ENCODE data around the gene DAND5. TPM values are rescaled to one million over a fixed set of nuclear protein-coding genes. Genes with fewer than 3 reads are reported as not detected.
A peak's percentile ranks its signal among the peaks of the same experiment; 100 is the strongest.

The DAND5 gene
- total RNA-seq, 1 donor from 2014 or later, result not detected

- TF ChIP-seq CTCF (IDR thresholded peaks at IDR 0.05), result no peak
- intact Hi-C loops (cut with DNase I), result loop anchor here (5.0 kb wide), 1 partner anchor 154 kb away; the partner anchor contains the start of gene JUNB
- H3K4me3 ChIP-seq, result peak overlapping the region; percentile 97 to 100
- H3K27ac ChIP-seq, result peak overlapping the region; percentile 96 to 99
- peaks cover 66 to 72% of the 10 kb centered on the region in 2 donors for H3K36me3 ChIP-seq
- H3K9me3 ChIP-seq, result no peaks in the 10 kb centered on the region
- peak in 1 of 2 donors; percentile 83 for DNase-seq (ENCODE audit: low spot score in 2 of 2)
- no peaks in the 10 kb centered on the region for H3K27me3 ChIP-seq
- H3K4me1 ChIP-seq, result peaks cover 6 to 24% of the 10 kb centered on the region in 2 donors
Measured at GRCh38 chr19:12946092-12946721, 23.2 kb upstream of the DAND5 start.

- H3K9me3 ChIP-seq, result no peaks in the 10 kb centered on the region
- peaks cover 66 to 72% of the 10 kb centered on the region in 2 donors for H3K36me3 ChIP-seq
- peak overlapping the region; percentile 97 to 100 for H3K4me3 ChIP-seq
- peak overlapping the region; percentile 96 to 99 for H3K27ac ChIP-seq
- intact Hi-C loops (cut with DNase I), result loop anchor here (5.0 kb wide), 1 partner anchor 155 kb away; the partner anchor contains the start of gene JUNB
- TF ChIP-seq CTCF (IDR thresholded peaks at IDR 0.05), result no peak
- H3K27me3 ChIP-seq, result no peaks in the 10 kb centered on the region
- H3K4me1 ChIP-seq, result peaks cover 6 to 22% of the 10 kb centered on the region in 2 donors
- no peak for DNase-seq (ENCODE audit: low spot score in 2 of 2)
Measured at GRCh38 chr19:12946731-12947496, 22.5 kb upstream of the DAND5 start.

- H3K4me1 ChIP-seq, result peaks cover 14 to 27% of the 10 kb centered on the region in 2 donors
- TF ChIP-seq CTCF (IDR thresholded peaks at IDR 0.05), result no peak
- intact Hi-C loops (cut with DNase I), result loop anchor here (5.0 kb wide), 1 partner anchor 156 kb away; the partner anchor contains the start of gene JUNB
Measured at GRCh38 chr19:12947702-12948611, 21.4 kb upstream of the DAND5 start.

GRCh38 chr19:12948612-12949362 is 20.6 kb upstream of the DAND5 start:
- H3K4me3 ChIP-seq, result no peak overlapping the region
- H3K27me3 ChIP-seq, result no peaks in the 10 kb centered on the region
- no peaks in the 10 kb centered on the region for H3K9me3 ChIP-seq
- intact Hi-C loops (cut with DNase I), result loop anchor here (5.0 kb wide), 1 partner anchor 156 kb away; the partner anchor contains the start of gene JUNB
- H3K36me3 ChIP-seq, result peaks cover 68 to 71% of the 10 kb centered on the region in 2 donors
- TF ChIP-seq CTCF (IDR thresholded peaks at IDR 0.05), result no peak
- DNase-seq (ENCODE audit: low spot score in 2 of 2), result no peak
- peak overlapping the region in 1 of 2 donors; percentile 31 for H3K27ac ChIP-seq
- H3K4me1 ChIP-seq, result peaks cover 20 to 30% of the 10 kb centered on the region in 2 donors

More at GRCh38 chr19:12947702-12948611, 21.4 kb upstream of the DAND5 start:
- no peak overlapping the region for H3K4me3 ChIP-seq
- H3K27ac ChIP-seq, result peak overlapping the region in 1 of 2 donors; percentile 31
- no peaks in the 10 kb centered on the region for H3K27me3 ChIP-seq
- H3K9me3 ChIP-seq, result no peaks in the 10 kb centered on the region
- H3K36me3 ChIP-seq, result peaks cover 69 to 72% of the 10 kb centered on the region in 2 donors
- no peak for DNase-seq (ENCODE audit: low spot score in 2 of 2)
